Karpas-422 (cell line): ENCODE data around the gene DNAH5. TPM values are rescaled to one million over a fixed set of nuclear protein-coding genes. Genes with fewer than 3 reads are reported as not detected.

ENCODE experiments used
- DNase-seq: peaks from one replicate; pipeline ENCODE4 v3.0.0-alpha.2; 2015
- H2AFZ ChIP-seq: fragments of 200-600 bp; sonication (generic); 2 replicates; pipeline ENCODE4 v1.6.1; 2014; ENCODE audit warnings: antibody characterized with exemption, low read length, mixed read lengths
- H3K27ac ChIP-seq: fragments of 200-600 bp; sonication (generic); 2 replicates; pipeline ENCODE4 v1.5.1; 2014; ENCODE audit warnings: mild to moderate bottlenecking, low read length, moderate library complexity
- H3K27me3 ChIP-seq: fragments of 200-600 bp; sonication (generic); 2 replicates; pipeline ENCODE4 v1.6.1; 2014; ENCODE audit warnings: low read length, mixed read lengths
- H3K36me3 ChIP-seq: fragments of 200-600 bp; sonication (generic); 2 replicates; pipeline ENCODE4 v1.6.1; 2014; ENCODE audit warnings: low read length, mixed read lengths; ENCODE audit not compliant: insufficient read depth
- H3K4me1 ChIP-seq: fragments of 200-600 bp; sonication (generic); 2 replicates; pipeline ENCODE4 v1.6.1; 2014; ENCODE audit warnings: mild to moderate bottlenecking, low read length, mixed read lengths
- H3K4me2 ChIP-seq: fragments of 200-600 bp; sonication (generic); 2 replicates; pipeline ENCODE4 v1.6.1; 2014; ENCODE audit warnings: low read length, low read depth, mild to moderate bottlenecking; ENCODE audit not compliant: poor library complexity, severe bottlenecking
- H3K4me3 ChIP-seq: fragments of 200-600 bp; sonication (generic); 2 replicates; pipeline ENCODE4 v1.5.1; 2014; ENCODE audit warnings: mild to moderate bottlenecking, antibody characterized with exemption, low read length, mixed read lengths
- H3K79me2 ChIP-seq: fragments of 200-600 bp; sonication (generic); 2 replicates; pipeline ENCODE4 v1.6.1; 2014; ENCODE audit warnings: mild to moderate bottlenecking, low read length, mixed read lengths
- H3K9ac ChIP-seq: fragments of 200-600 bp; sonication (generic); 2 replicates; pipeline ENCODE4 v1.6.0; 2014; ENCODE audit warnings: low read length
- H3K9me2 ChIP-seq: fragments of 200-600 bp; sonication (generic), shearing (Covaris generic); replicated peaks from 2 replicates; pipeline ENCODE4 v1.6.0; 2014; ENCODE audit warnings: mild to moderate bottlenecking, low read length, moderate library complexity; ENCODE audit not compliant: insufficient read depth
- H3K9me3 ChIP-seq: fragments of 300-700, 200-600 bp; sonication (generic); 2 replicates; pipeline ENCODE4 v1.6.1; 2014; ENCODE audit warnings: low read length, mixed read lengths
- H4K20me1 ChIP-seq: fragments of 200-600 bp; sonication (generic); 2 replicates; pipeline ENCODE4 v1.6.1; 2014; ENCODE audit warnings: mild to moderate bottlenecking, antibody characterized with exemption, low read length, low read depth; ENCODE audit not compliant: insufficient read depth
- total RNA-seq: library from RNA; depleted of rRNA; stranded (reverse); fragments of >200 nt; shearing (Covaris generic); gene quantifications from 2 replicates; pipeline ENCODE4 v1.2.3, GENCODE V29; 2014; ENCODE audit warnings: low replicate concordance

The DNAH5 gene
- total RNA-seq, 1 experiment from 2014 or later, result not detected

- Histone ChIP-seq H3K4me2 (no peak overlapping the region), H3K27ac (no peak overlapping the region), H3K4me1 (no peaks in the 10 kb centered on the region), H4K20me1 (no peaks in the 10 kb centered on the region), H3K36me3 (no peaks in the 10 kb centered on the region), H3K9ac (no peak overlapping the region), H3K9me3 (peaks cover 24% of the 10 kb centered on the region), H2AFZ (no peak overlapping the region), H3K79me2 (no peaks in the 10 kb centered on the region), H3K9me2 (no peaks in the 10 kb centered on the region), H3K27me3 (no peaks in the 10 kb centered on the region), H3K4me3 (no peak overlapping the region)
- DNase-seq, result no peak
Measured at GRCh38 chr5:13731121-13731628, 213.3 kb downstream of the DNAH5 start.

- Histone ChIP-seq H3K4me2 (no peak overlapping the region), H3K79me2 (no peaks in the 10 kb centered on the region), H4K20me1 (no peaks in the 10 kb centered on the region), H2AFZ (no peak overlapping the region), H3K9me3 (peaks cover 15% of the 10 kb centered on the region), H3K9ac (no peak overlapping the region), H3K4me1 (no peaks in the 10 kb centered on the region), H3K27ac (no peak overlapping the region), H3K36me3 (no peaks in the 10 kb centered on the region), H3K9me2 (no peaks in the 10 kb centered on the region), H3K4me3 (no peak overlapping the region), H3K27me3 (no peaks in the 10 kb centered on the region)
- no peak for DNase-seq
Measured at GRCh38 chr5:13708906-13709305, 235.6 kb downstream of the DNAH5 start.

GRCh38 chr5:13708432-13708831 lies 236.1 kb downstream of the DNAH5 start:
- DNase-seq, result no peak
- H3K4me3 ChIP-seq, result no peak overlapping the region
- H3K9me3 ChIP-seq, result peaks cover 15% of the 10 kb centered on the region
- no peaks in the 10 kb centered on the region for H3K79me2 ChIP-seq
- H3K36me3 ChIP-seq, result no peaks in the 10 kb centered on the region
- H3K4me2 ChIP-seq, result no peak overlapping the region
- H3K9ac ChIP-seq, result no peak overlapping the region
- no peak overlapping the region for H3K27ac ChIP-seq
- no peaks in the 10 kb centered on the region for H3K4me1 ChIP-seq
- H2AFZ ChIP-seq, result no peak overlapping the region
- H3K27me3 ChIP-seq, result no peaks in the 10 kb centered on the region
- H3K9me2 ChIP-seq, result no peaks in the 10 kb centered on the region
- no peaks in the 10 kb centered on the region for H4K20me1 ChIP-seq

GRCh38 chr5:13704396-13704795 lies 240.1 kb downstream of the DNAH5 start:
- no peak overlapping the region for H3K4me2 ChIP-seq
- H3K4me1 ChIP-seq, result no peaks in the 10 kb centered on the region
- no peaks in the 10 kb centered on the region for H3K9me2 ChIP-seq

GRCh38 chr5:13700626-13701025 lies 243.9 kb downstream of the DNAH5 start:
- no peaks in the 10 kb centered on the region for H3K9me2 ChIP-seq
- no peaks in the 10 kb centered on the region for H3K27me3 ChIP-seq
- H3K36me3 ChIP-seq, result no peaks in the 10 kb centered on the region
- no peak overlapping the region for H3K27ac ChIP-seq
- H3K4me3 ChIP-seq, result no peak overlapping the region
- H3K4me1 ChIP-seq, result no peaks in the 10 kb centered on the region
- H3K79me2 ChIP-seq, result no peaks in the 10 kb centered on the region
- no peak overlapping the region for H3K9ac ChIP-seq
- H3K9me3 ChIP-seq, result peaks cover 9% of the 10 kb centered on the region; the same call in 1 of the 2 replicates
- DNase-seq, result no peak
- no peak overlapping the region for H2AFZ ChIP-seq
- H3K4me2 ChIP-seq, result no peak overlapping the region
- no peaks in the 10 kb centered on the region for H4K20me1 ChIP-seq

More at GRCh38 chr5:13704396-13704795, 240.1 kb downstream of the DNAH5 start:
- DNase-seq, result no peak
- Histone ChIP-seq H3K79me2 (no peaks in the 10 kb centered on the region), H4K20me1 (no peaks in the 10 kb centered on the region), H3K36me3 (no peaks in the 10 kb centered on the region), H3K4me3 (no peak overlapping the region), H2AFZ (no peak overlapping the region), H3K27ac (no peak overlapping the region), H3K27me3 (no peaks in the 10 kb centered on the region), H3K9me3 (peaks cover 19% of the 10 kb centered on the region), H3K9ac (no peak overlapping the region)

GRCh38 chr5:13698885-13699284 lies 245.6 kb downstream of the DNAH5 start:
- H3K9me3 ChIP-seq, result peaks cover 6% of the 10 kb centered on the region; the same call in 1 of the 2 replicates
- no peak for DNase-seq
- H3K9me2 ChIP-seq, result no peaks in the 10 kb centered on the region
- H3K4me1 ChIP-seq, result no peaks in the 10 kb centered on the region
- no peak overlapping the region for H2AFZ ChIP-seq
- no peak overlapping the region for H3K4me3 ChIP-seq
- no peaks in the 10 kb centered on the region for H3K27me3 ChIP-seq
- H3K36me3 ChIP-seq, result no peaks in the 10 kb centered on the region
- no peak overlapping the region for H3K4me2 ChIP-seq
- H3K27ac ChIP-seq, result no peak overlapping the region
- no peaks in the 10 kb centered on the region for H4K20me1 ChIP-seq
- no peak overlapping the region for H3K9ac ChIP-seq
- H3K79me2 ChIP-seq, result no peaks in the 10 kb centered on the region

GRCh38 chr5:13695076-13695712 lies 249.3 kb downstream of the DNAH5 start:
- no peak overlapping the region for H3K9ac ChIP-seq
- no peaks in the 10 kb centered on the region for H3K79me2 ChIP-seq
- H3K4me3 ChIP-seq, result no peak overlapping the region
- peaks cover 9% of the 10 kb centered on the region; the same call in 1 of the 2 replicates for H3K9me3 ChIP-seq
- no peaks in the 10 kb centered on the region for H3K9me2 ChIP-seq
- H3K4me2 ChIP-seq, result no peak overlapping the region
- H4K20me1 ChIP-seq, result no peaks in the 10 kb centered on the region
- no peak for DNase-seq
- no peak overlapping the region for H2AFZ ChIP-seq
- H3K27ac ChIP-seq, result no peak overlapping the region
- H3K27me3 ChIP-seq, result no peaks in the 10 kb centered on the region
- no peaks in the 10 kb centered on the region for H3K4me1 ChIP-seq
- no peaks in the 10 kb centered on the region for H3K36me3 ChIP-seq

- H3K4me2 ChIP-seq, result no peak overlapping the region
- no peak overlapping the region for H3K27ac ChIP-seq
- no peaks in the 10 kb centered on the region for H3K27me3 ChIP-seq
- H3K4me1 ChIP-seq, result no peaks in the 10 kb centered on the region
- H3K9me2 ChIP-seq, result no peaks in the 10 kb centered on the region
- peaks cover 6% of the 10 kb centered on the region; the same call in 1 of the 2 replicates for H3K9me3 ChIP-seq
- no peak overlapping the region for H3K4me3 ChIP-seq
- H3K79me2 ChIP-seq, result no peaks in the 10 kb centered on the region
- no peak for DNase-seq
- H2AFZ ChIP-seq, result no peak overlapping the region
- H3K9ac ChIP-seq, result no peak overlapping the region
- no peaks in the 10 kb centered on the region for H4K20me1 ChIP-seq
- H3K36me3 ChIP-seq, result no peaks in the 10 kb centered on the region
Measured at GRCh38 chr5:13692172-13692571, 252.3 kb downstream of the DNAH5 start.
